WTC11 (cell line): ENCODE results near the gene FRMD8.

Experiments
- CREB1 ChIP-seq: sonication (generic); formaldehyde crosslinking; IDR thresholded peaks from 2 replicates; pipeline ENCODE4 v1.8.0; 2023; ENCODE audit warnings: mild to moderate bottlenecking, missing genetic modification reagents
- ELF4 ChIP-seq: sonication (generic); formaldehyde crosslinking; IDR thresholded peaks from 2 replicates; pipeline ENCODE4 v1.8.1; 2022; ENCODE audit warnings: low read depth, mild to moderate bottlenecking, moderate library complexity, missing genetic modification reagents
- IRF2 ChIP-seq: sonication (generic); formaldehyde crosslinking; IDR thresholded peaks from 2 replicates; pipeline ENCODE4 v1.8.0; 2022; ENCODE audit warnings: low read depth, missing genetic modification reagents, borderline replicate concordance
- JAZF1 ChIP-seq: fragments of 250-450 bp; sonication (Bioruptor Pico); IDR thresholded peaks from 2 replicates; pipeline ENCODE4 v1.9.0; 2021; ENCODE audit warnings: moderate library complexity, mild to moderate bottlenecking, inconsistent platforms
- NFE2L1 ChIP-seq: sonication (generic); formaldehyde crosslinking; IDR thresholded peaks from 2 replicates; pipeline ENCODE4 v1.8.1; 2023; ENCODE audit warnings: missing genetic modification reagents
- RELA ChIP-seq: sonication (generic); formaldehyde crosslinking; IDR thresholded peaks from 2 replicates; pipeline ENCODE4 v1.8.1; 2022; ENCODE audit warnings: missing genetic modification reagents, mild to moderate bottlenecking, borderline replicate concordance
- TEAD1 ChIP-seq: sonication (generic); formaldehyde crosslinking; IDR thresholded peaks from 2 replicates; pipeline ENCODE4 v1.8.0; 2022; ENCODE audit warnings: mild to moderate bottlenecking, missing genetic modification reagents
- ZNF416 ChIP-seq: fragments of 250-450 bp; sonication (Bioruptor Pico); IDR thresholded peaks from 2 replicates; pipeline ENCODE4 v1.9.0; 2021; ENCODE audit warnings: mild to moderate bottlenecking, inconsistent platforms
- TF ChIP-seq, protein P1 (sequence below): fragments of 200-600 bp; IDR thresholded peaks from 2 replicates; pipeline ENCODE4 v1.8.0; 2022; ENCODE audit warnings: antibody characterized with exemption
- TF ChIP-seq, protein P2 (sequence below): sonication (generic); formaldehyde crosslinking; IDR thresholded peaks from 2 replicates; pipeline ENCODE4 v1.8.1; 2022; ENCODE audit warnings: missing genetic modification reagents, borderline replicate concordance
- TF ChIP-seq, protein P3 (sequence below): sonication (generic); formaldehyde crosslinking; IDR thresholded peaks from 2 replicates; pipeline ENCODE4 v1.8.0; 2022; ENCODE audit warnings: missing genetic modification reagents
- TF ChIP-seq, protein P4 (sequence below): sonication (generic); formaldehyde crosslinking; conservative IDR thresholded peaks from 2 replicates; pipeline ENCODE4 v1.8.1; 2023; ENCODE audit warnings: mild to moderate bottlenecking, low read depth, missing genetic modification reagents, moderate library complexity
- TF ChIP-seq, protein P5 (sequence below): sonication (generic); formaldehyde crosslinking; IDR thresholded peaks from 2 replicates; pipeline ENCODE4 v1.8.0; 2022; ENCODE audit warnings: mild to moderate bottlenecking, missing genetic modification reagents

DNA sequence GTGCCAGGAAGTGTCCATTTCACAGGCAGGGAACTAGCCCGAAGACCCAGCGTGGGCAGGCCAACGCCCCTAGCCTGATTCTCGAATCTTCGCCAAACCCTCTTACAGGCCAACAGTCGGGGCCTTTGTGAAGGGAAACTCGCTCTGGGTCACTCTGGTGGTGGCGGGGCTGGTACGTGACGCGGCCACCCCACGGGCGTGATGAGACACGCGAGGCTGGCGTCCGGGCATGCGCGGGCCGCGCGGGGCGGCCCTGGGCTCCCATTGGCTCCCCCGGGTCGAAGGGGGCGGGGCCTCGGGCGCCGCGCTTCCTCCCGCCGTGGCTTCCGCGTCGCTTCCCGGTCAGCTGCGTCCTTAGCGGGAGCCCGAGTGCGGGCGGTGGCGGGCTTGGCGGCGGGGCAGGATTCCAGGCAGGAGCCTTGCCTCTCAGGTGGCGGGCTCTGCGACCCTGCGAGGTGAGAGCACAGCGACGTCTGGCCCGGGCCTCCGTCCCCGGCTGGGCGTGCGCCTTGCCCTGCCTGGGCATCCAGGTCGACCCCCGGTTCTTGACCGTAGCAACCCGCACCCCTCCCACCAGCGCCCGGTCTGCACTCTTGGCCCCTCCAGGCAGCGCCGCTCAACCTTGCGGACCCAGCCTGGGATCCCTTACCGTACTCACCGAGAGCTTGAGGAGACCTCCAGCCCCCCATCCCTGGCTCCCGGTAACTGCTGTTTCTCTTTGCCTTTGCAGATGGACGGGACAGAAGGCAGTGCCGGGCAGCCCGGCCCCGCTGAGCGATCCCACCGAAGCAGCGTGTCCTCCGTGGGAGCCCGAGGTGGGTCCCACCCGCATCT lies at the start of gene FRMD8:
- no peak for TF ChIP-seq JAZF1
- TF ChIP-seq, protein P1, sequence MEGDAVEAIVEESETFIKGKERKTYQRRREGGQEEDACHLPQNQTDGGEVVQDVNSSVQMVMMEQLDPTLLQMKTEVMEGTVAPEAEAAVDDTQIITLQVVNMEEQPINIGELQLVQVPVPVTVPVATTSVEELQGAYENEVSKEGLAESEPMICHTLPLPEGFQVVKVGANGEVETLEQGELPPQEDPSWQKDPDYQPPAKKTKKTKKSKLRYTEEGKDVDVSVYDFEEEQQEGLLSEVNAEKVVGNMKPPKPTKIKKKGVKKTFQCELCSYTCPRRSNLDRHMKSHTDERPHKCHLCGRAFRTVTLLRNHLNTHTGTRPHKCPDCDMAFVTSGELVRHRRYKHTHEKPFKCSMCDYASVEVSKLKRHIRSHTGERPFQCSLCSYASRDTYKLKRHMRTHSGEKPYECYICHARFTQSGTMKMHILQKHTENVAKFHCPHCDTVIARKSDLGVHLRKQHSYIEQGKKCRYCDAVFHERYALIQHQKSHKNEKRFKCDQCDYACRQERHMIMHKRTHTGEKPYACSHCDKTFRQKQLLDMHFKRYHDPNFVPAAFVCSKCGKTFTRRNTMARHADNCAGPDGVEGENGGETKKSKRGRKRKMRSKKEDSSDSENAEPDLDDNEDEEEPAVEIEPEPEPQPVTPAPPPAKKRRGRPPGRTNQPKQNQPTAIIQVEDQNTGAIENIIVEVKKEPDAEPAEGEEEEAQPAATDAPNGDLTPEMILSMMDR: no peak
- no peak for TF ChIP-seq IRF2 (CRISPR knock-in tag)
- TF ChIP-seq ELF4 (CRISPR knock-in tag): no peak; the same call in 1 of the 2 replicates
- TF ChIP-seq TEAD1: peak; percentile 45; the same call in 1 of the 2 replicates
- TF ChIP-seq, protein P2, sequence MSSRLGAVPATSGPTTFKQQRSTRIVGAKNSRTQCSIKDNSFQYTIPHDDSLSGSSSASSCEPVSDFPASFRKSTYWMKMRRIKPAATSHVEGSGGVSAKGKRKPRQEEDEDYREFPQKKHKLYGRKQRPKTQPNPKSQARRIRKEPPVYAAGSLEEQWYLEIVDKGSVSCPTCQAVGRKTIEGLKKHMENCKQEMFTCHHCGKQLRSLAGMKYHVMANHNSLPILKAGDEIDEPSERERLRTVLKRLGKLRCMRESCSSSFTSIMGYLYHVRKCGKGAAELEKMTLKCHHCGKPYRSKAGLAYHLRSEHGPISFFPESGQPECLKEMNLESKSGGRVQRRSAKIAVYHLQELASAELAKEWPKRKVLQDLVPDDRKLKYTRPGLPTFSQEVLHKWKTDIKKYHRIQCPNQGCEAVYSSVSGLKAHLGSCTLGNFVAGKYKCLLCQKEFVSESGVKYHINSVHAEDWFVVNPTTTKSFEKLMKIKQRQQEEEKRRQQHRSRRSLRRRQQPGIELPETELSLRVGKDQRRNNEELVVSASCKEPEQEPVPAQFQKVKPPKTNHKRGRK (CRISPR knock-in tag): no peak
- no peak for TF ChIP-seq NFE2L1 (CRISPR knock-in tag)
- TF ChIP-seq ZNF416 (CRISPR knock-in tag): no peak
- peak; percentile 15; the same call in 1 of the 2 replicates for TF ChIP-seq RELA
- TF ChIP-seq, protein P3, sequence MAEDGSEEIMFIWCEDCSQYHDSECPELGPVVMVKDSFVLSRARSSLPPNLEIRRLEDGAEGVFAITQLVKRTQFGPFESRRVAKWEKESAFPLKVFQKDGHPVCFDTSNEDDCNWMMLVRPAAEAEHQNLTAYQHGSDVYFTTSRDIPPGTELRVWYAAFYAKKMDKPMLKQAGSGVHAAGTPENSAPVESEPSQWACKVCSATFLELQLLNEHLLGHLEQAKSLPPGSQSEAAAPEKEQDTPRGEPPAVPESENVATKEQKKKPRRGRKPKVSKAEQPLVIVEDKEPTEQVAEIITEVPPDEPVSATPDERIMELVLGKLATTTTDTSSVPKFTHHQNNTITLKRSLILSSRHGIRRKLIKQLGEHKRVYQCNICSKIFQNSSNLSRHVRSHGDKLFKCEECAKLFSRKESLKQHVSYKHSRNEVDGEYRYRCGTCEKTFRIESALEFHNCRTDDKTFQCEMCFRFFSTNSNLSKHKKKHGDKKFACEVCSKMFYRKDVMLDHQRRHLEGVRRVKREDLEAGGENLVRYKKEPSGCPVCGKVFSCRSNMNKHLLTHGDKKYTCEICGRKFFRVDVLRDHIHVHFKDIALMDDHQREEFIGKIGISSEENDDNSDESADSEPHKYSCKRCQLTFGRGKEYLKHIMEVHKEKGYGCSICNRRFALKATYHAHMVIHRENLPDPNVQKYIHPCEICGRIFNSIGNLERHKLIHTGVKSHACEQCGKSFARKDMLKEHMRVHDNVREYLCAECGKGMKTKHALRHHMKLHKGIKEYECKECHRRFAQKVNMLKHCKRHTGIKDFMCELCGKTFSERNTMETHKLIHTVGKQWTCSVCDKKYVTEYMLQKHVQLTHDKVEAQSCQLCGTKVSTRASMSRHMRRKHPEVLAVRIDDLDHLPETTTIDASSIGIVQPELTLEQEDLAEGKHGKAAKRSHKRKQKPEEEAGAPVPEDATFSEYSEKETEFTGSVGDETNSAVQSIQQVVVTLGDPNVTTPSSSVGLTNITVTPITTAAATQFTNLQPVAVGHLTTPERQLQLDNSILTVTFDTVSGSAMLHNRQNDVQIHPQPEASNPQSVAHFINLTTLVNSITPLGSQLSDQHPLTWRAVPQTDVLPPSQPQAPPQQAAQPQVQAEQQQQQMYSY: no peak
- no peak for TF ChIP-seq CREB1 (CRISPR knock-in tag)
- TF ChIP-seq, protein P4, sequence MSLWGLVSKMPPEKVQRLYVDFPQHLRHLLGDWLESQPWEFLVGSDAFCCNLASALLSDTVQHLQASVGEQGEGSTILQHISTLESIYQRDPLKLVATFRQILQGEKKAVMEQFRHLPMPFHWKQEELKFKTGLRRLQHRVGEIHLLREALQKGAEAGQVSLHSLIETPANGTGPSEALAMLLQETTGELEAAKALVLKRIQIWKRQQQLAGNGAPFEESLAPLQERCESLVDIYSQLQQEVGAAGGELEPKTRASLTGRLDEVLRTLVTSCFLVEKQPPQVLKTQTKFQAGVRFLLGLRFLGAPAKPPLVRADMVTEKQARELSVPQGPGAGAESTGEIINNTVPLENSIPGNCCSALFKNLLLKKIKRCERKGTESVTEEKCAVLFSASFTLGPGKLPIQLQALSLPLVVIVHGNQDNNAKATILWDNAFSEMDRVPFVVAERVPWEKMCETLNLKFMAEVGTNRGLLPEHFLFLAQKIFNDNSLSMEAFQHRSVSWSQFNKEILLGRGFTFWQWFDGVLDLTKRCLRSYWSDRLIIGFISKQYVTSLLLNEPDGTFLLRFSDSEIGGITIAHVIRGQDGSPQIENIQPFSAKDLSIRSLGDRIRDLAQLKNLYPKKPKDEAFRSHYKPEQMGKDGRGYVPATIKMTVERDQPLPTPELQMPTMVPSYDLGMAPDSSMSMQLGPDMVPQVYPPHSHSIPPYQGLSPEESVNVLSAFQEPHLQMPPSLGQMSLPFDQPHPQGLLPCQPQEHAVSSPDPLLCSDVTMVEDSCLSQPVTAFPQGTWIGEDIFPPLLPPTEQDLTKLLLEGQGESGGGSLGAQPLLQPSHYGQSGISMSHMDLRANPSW: no peak
- TF ChIP-seq, protein P5, sequence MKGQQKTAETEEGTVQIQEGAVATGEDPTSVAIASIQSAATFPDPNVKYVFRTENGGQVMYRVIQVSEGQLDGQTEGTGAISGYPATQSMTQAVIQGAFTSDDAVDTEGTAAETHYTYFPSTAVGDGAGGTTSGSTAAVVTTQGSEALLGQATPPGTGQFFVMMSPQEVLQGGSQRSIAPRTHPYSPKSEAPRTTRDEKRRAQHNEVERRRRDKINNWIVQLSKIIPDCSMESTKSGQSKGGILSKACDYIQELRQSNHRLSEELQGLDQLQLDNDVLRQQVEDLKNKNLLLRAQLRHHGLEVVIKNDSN (CRISPR knock-in tag): peak; percentile 54; the same call in 1 of the 2 replicates
